GM23248 (cell line): ENCODE results near the gene AMPD3. TPM values are rescaled to one million over a fixed set of nuclear protein-coding genes. Genes with fewer than 3 reads are reported as not detected.

Experiments used
- DNase-seq: peaks from one replicate; pipeline ENCODE4 v3.0.0-alpha.2; 2015
- H2AFZ ChIP-seq: fragments of 200-600 bp; sonication (generic); 2 replicates; pipeline ENCODE4 v1.6.1; 2016; ENCODE audit warnings: antibody characterized with exemption
- H3F3A ChIP-seq: fragments of 200-600 bp; sonication (generic); 2 replicates; pipeline ENCODE4 v1.6.1; 2016; ENCODE audit warnings: mild to moderate bottlenecking, antibody characterized with exemption, mixed run types; ENCODE audit not compliant: insufficient read depth
- H3K27ac ChIP-seq: fragments of 200-600 bp; sonication (generic); 2 replicates; pipeline ENCODE4 v1.5.1; 2016; ENCODE audit warnings: mild to moderate bottlenecking
- H3K27me3 ChIP-seq: fragments of 200-600 bp; sonication (generic); replicated peaks from 2 replicates; pipeline ENCODE4 v1.6.1; 2016; ENCODE audit warnings: mild to moderate bottlenecking; ENCODE audit not compliant: insufficient read depth
- H3K36me3 ChIP-seq: fragments of 200-600 bp; sonication (generic); 2 replicates; pipeline ENCODE4 v1.6.1; 2016; ENCODE audit warnings: low read depth, mild to moderate bottlenecking
- H3K4me1 ChIP-seq: fragments of 200-600 bp; sonication (generic); 2 replicates; pipeline ENCODE4 v1.6.1; 2016; ENCODE audit warnings: mild to moderate bottlenecking; ENCODE audit not compliant: insufficient read depth
- H3K4me2 ChIP-seq: fragments of 200-600 bp; sonication (generic); one replicate; pipeline ENCODE4 v1.6.1; 2016; ENCODE audit warnings: mild to moderate bottlenecking; ENCODE audit not compliant: unreplicated experiment
- H3K4me3 ChIP-seq: fragments of 200-600 bp; sonication (generic); 2 replicates; pipeline ENCODE4 v1.5.1; 2016; ENCODE audit warnings: mild to moderate bottlenecking
- H3K79me2 ChIP-seq: fragments of 200-600 bp; sonication (generic); 2 replicates; pipeline ENCODE4 v1.6.1; 2016; ENCODE audit warnings: mild to moderate bottlenecking; ENCODE audit not compliant: insufficient read depth
- H3K9ac ChIP-seq: fragments of 200-600 bp; sonication (generic); 2 replicates; pipeline ENCODE4 v1.6.1; 2016; ENCODE audit warnings: mild to moderate bottlenecking
- H3K9me2 ChIP-seq: fragments of 200-600 bp; sonication (generic); 2 replicates; pipeline ENCODE4 v1.6.1; 2016; ENCODE audit warnings: mixed run types, mild to moderate bottlenecking, moderate library complexity; ENCODE audit not compliant: insufficient read depth
- H3K9me3 ChIP-seq: fragments of 200-600 bp; sonication (generic); one replicate; pipeline ENCODE4 v1.6.1; 2017; ENCODE audit warnings: low read depth
- H4K20me1 ChIP-seq: fragments of 200-600 bp; sonication (generic); 2 replicates; pipeline ENCODE4 v1.6.0; 2016; ENCODE audit not compliant: insufficient read depth
- EZH2 ChIP-seq: fragments of 200-600 bp; sonication (generic); IDR thresholded peaks from 2 replicates; pipeline ENCODE4 v1.6.1; 2018; ENCODE audit warnings: antibody characterized with exemption, mild to moderate bottlenecking; ENCODE audit not compliant: insufficient read depth, poor library complexity, severe bottlenecking
- EZH2phosphoT487 ChIP-seq: fragments of 200-600 bp; sonication (generic); IDR thresholded peaks from 2 replicates; pipeline ENCODE4 v1.6.1; 2018; ENCODE audit warnings: antibody characterized with exemption, moderate library complexity, mild to moderate bottlenecking, low read depth; ENCODE audit not compliant: insufficient read depth
- WGBS, 2 experiments: methylation state at CpG; one replicate each; pipeline ENCODE4 v1.1.6; 2015 to 2017; ENCODE audit warnings: low lambda C conversion rate in 2 of 2, low coverage in 1 of 2; ENCODE audit errors: missing lambda C conversion rate in 2 of 2; 5-methylcytosine and 5-hydroxymethylcytosine counted together
- in situ Hi-C: fragments of 300-500 bp; cut with MboI; formaldehyde crosslinking; loops from 2 replicates; pipeline ENCODE4 v1.15.0; 2020
- polyA plus RNA-seq: library from polyadenylated mRNA; unstranded; fragments of >200 nt; fragmentation: Nextera tagmentation; extraction: Ambion mirVana; gene quantifications from 2 replicates; pipeline ENCODE4 v1.2.1, GENCODE V29; 2016
- total RNA-seq: library from RNA; depleted of rRNA; stranded (reverse); fragments of >200 nt; shearing (Covaris generic); gene quantifications from 2 replicates; pipeline ENCODE4 v1.2.3, GENCODE V29; 2014

The AMPD3 gene
- total and polyA plus RNA-seq, 2 experiments from 2014 or later: 3.3 to 4.9 TPM

DNA sequence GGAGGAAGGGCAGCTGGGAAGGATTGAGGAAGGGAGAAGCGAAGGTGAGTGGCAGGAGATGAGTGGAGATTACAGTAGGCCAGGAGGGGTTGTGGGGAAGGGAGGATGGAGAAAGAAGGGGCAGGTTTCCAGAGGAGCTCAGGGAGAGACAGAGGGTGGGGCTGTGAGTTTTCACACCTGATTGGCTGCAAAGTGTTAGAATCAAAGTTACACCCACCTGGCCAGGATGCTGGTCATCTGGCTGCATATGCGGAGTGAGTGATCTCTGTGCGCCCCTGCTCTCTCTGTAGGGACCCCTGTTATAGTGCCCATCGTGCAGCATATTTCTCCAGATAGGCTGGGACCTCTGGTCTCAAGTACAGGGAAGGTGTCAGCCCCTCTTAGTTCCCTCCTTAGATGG lies 18.3 kb downstream of the AMPD3 start:
- 90 to 93% methylated on average over 4 of the region's 4 CpGs for WGBS, 2 experiments

DNA sequence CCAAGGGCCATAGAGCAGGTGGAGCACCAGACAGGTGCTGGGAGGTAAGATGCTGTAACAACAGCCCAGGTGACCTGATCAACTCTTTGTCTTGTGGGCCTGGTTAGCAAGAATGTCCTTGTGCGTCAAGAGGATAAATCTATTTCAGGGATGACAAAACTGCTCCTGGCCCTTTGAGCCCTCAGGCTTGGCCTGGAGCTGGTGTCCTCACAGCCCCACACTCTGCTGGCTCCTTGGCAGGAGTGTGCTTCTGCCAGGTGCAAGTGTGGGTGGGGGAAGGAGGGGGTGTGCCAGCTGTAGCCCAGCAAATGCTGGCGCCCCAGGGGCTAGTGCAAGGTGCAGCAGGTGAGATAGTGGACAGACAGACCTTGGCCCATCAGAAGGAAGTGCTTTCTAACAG lies 19.5 kb downstream of the AMPD3 start:
- in situ Hi-C loops: no loop called here
- Histone ChIP-seq H3K9ac (no peak overlapping the region), H4K20me1 (no peaks in the 10 kb centered on the region), H3K36me3 (no peaks in the 10 kb centered on the region), H3K9me2 (no peaks in the 10 kb centered on the region), H3K4me1 (no peaks in the 10 kb centered on the region), H2AFZ (no peak overlapping the region), H3K27me3 (no peaks in the 10 kb centered on the region), H3K4me3 (no peak overlapping the region), H3K9me3 (no peaks in the 10 kb centered on the region), H3F3A (no peaks in the 10 kb centered on the region), H3K79me2 (no peaks in the 10 kb centered on the region), H3K4me2 (no peak overlapping the region), H3K27ac (no peak overlapping the region)
- 96 to 100% methylated on average over 2 of the region's 2 CpGs for WGBS, 2 experiments
- DNase-seq: no peak
- TF ChIP-seq EZH2: no peak
- no peak for TF ChIP-seq EZH2phosphoT487

More for the DNA sequence above, 18.3 kb downstream of the AMPD3 start:
- H3K27me3 ChIP-seq: no peaks in the 10 kb centered on the region
- no peak overlapping the region for H3K4me2 ChIP-seq
- H3K9me2 ChIP-seq: no peaks in the 10 kb centered on the region
- H3K4me3 ChIP-seq: no peak overlapping the region
- in situ Hi-C loops: no loop called here
- H3K36me3 ChIP-seq: no peaks in the 10 kb centered on the region
- H3K4me1 ChIP-seq: no peaks in the 10 kb centered on the region
- no peak for DNase-seq
- H2AFZ ChIP-seq: no peak overlapping the region
- no peaks in the 10 kb centered on the region for H3K9me3 ChIP-seq
- no peak for TF ChIP-seq EZH2phosphoT487
- no peak for TF ChIP-seq EZH2
- H3K27ac ChIP-seq: no peak overlapping the region
- H3K9ac ChIP-seq: no peak overlapping the region
- no peaks in the 10 kb centered on the region for H3K79me2 ChIP-seq
- H4K20me1 ChIP-seq: no peaks in the 10 kb centered on the region
- no peaks in the 10 kb centered on the region for H3F3A ChIP-seq

DNA sequence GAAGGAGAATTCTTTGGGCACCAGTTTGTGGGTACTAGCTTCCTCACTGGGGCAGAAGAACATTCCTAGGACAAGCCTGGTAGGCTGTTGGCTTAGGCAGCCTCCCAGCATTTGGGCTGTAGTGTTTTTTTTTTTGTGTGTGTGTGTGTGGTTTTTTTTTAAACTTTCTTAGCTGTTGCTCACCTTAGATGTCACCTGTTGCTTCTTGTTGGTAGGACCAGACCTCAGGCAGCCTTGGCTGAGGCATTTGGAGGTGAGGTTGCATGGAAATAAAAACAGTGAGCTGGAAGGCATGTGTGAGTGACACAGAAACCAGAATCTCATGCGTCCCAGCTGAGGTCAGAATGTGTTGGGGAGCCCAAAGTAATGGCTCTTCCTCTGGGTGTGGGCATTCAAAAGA lies 21.3 kb downstream of the AMPD3 start:
- H3K4me1 ChIP-seq: no peaks in the 10 kb centered on the region
- no peak overlapping the region for H2AFZ ChIP-seq
- no peak for DNase-seq
- no peaks in the 10 kb centered on the region for H3K36me3 ChIP-seq
- no peak overlapping the region for H3K4me2 ChIP-seq
- H3K79me2 ChIP-seq: no peaks in the 10 kb centered on the region
- no peaks in the 10 kb centered on the region for H3K9me2 ChIP-seq
- H3K9me3 ChIP-seq: no peaks in the 10 kb centered on the region
- no peak overlapping the region for H3K27ac ChIP-seq
- in situ Hi-C loops: no loop called here
- no peak overlapping the region for H3K4me3 ChIP-seq
- WGBS, 2 experiments: 94 to 100% methylated on average over 1 of the region's 1 CpG
- H3K9ac ChIP-seq: no peak overlapping the region
- H3K27me3 ChIP-seq: no peaks in the 10 kb centered on the region
- no peaks in the 10 kb centered on the region for H4K20me1 ChIP-seq
- no peaks in the 10 kb centered on the region for H3F3A ChIP-seq
- TF ChIP-seq EZH2phosphoT487: no peak
- no peak for TF ChIP-seq EZH2

DNA sequence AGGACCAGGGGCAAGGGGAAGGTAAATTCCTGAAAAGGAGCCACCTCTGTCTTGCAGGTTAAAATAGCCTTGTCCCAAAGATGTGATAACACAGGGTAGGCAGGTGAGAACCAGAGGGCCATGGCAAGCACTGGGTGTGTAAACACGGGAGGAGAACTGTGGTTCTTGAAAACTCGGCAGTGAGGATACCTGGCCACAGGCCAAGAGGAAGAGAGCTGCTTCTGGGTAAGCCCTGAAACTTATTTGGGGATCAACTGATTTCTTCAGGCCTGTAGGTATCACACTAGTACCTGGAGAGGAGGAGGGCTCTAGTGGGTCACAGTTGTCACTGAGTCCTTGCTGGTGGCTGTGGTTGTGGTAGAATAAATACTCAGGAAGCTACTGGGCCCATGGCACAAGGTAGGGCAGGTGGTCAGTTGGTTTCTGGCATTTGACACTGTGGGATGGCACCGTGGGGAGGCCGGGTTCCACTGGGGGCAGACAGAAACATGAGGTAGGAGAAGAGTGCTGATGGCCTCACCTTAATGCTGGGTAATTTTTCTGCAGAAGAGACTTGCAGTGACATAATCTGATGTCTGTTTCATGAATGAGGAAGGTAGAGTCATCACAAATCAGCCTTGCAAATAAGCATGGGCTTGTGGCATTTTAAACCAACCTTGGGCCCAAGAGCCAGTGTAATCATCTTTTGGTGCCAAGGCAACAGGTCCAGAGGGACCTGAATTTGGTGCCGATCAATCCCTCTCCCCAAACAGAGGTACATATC lies 22.0 kb downstream of the AMPD3 start:
- no peak overlapping the region for H3K4me2 ChIP-seq
- no peaks in the 10 kb centered on the region for H4K20me1 ChIP-seq
- WGBS, 2 experiments: 82 to 83% methylated on average over 5 of the region's 5 CpGs
- DNase-seq: no peak
- TF ChIP-seq EZH2phosphoT487: no peak
- no peak overlapping the region for H3K27ac ChIP-seq
- in situ Hi-C loops: no loop called here
- H3K4me1 ChIP-seq: no peaks in the 10 kb centered on the region
- H3K9me3 ChIP-seq: no peaks in the 10 kb centered on the region
- no peaks in the 10 kb centered on the region for H3K27me3 ChIP-seq
- no peak overlapping the region for H2AFZ ChIP-seq
- no peak overlapping the region for H3K9ac ChIP-seq
- no peaks in the 10 kb centered on the region for H3K79me2 ChIP-seq
- no peaks in the 10 kb centered on the region for H3K36me3 ChIP-seq
- H3F3A ChIP-seq: no peaks in the 10 kb centered on the region
- no peak overlapping the region for H3K4me3 ChIP-seq
- H3K9me2 ChIP-seq: no peaks in the 10 kb centered on the region

DNA sequence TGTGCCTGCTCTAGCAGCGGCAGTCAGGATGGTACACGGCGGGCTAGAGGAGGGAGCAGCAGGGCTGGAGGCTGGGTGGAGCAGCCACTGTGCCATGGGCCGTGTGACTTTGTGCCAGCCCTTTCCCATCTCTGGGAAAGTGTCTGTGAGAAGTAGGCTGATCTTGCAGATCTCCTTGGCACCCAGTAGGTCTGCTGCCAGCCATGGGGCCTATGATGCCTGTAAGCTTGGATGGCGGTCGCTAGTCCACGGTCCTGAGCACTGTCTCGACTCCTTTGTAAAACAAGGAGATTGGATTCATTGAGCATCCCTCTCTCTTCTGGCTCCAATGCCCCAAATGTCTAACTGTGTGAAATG lies 22.6 kb downstream of the AMPD3 start:
- WGBS, 2 experiments: 94% methylated on average over 8 of the region's 8 CpGs
- H3K4me3 ChIP-seq: no peak overlapping the region

More for the DNA sequence above, 22.6 kb downstream of the AMPD3 start:
- Histone ChIP-seq H4K20me1 (no peaks in the 10 kb centered on the region), H3F3A (no peaks in the 10 kb centered on the region), H3K9me2 (no peaks in the 10 kb centered on the region), H3K27me3 (no peaks in the 10 kb centered on the region), H3K9me3 (no peaks in the 10 kb centered on the region), H3K36me3 (no peaks in the 10 kb centered on the region), H3K79me2 (no peaks in the 10 kb centered on the region), H3K4me1 (no peaks in the 10 kb centered on the region), H3K4me2 (no peak overlapping the region), H3K9ac (no peak overlapping the region), H2AFZ (no peak overlapping the region), H3K27ac (no peak overlapping the region)
- no peak for TF ChIP-seq EZH2
- no peak for TF ChIP-seq EZH2phosphoT487
- in situ Hi-C loops: no loop called here
- no peak for DNase-seq
